Tibial nerve (tissue), 4 donors: ENCODE data around the gene SCN4B.

ENCODE experiments used
- CTCF ChIP-seq, 5 experiments: fragments of 200-600 bp in 3 of 5; fragments of 450-650 bp in 2 of 5; sonication (generic) in 3 of 5; IDR thresholded peaks; one replicate each; pipeline ENCODE4 v1.5.1; 2016 to 2019; ENCODE audit warnings: antibody characterized with exemption in 5 of 5, mild to moderate bottlenecking in 3 of 5, moderate library complexity in 2 of 5
- EP300 ChIP-seq, 2 donors: sonication (generic); formaldehyde crosslinking; IDR thresholded peaks; one replicate each; pipeline ENCODE4 v1.6.1; 2017; ENCODE audit warnings: antibody characterized with exemption in 2 of 2, mild to moderate bottlenecking in 1 of 2
- POLR2A ChIP-seq, 2 donors: fragments of 450-650 bp; IDR thresholded peaks; one replicate each; pipeline ENCODE4 v1.6.1; 2017; ENCODE audit warnings: antibody characterized with exemption in 2 of 2, mild to moderate bottlenecking in 2 of 2, moderate library complexity in 2 of 2

- TF ChIP-seq POLR2A (IDR thresholded peaks at IDR 0.05) (no peak), CTCF (IDR thresholded peaks at IDR 0.05) (no peak), EP300 (IDR thresholded peaks at IDR 0.05) (no peak)
These were observed 37.6 kb downstream of the SCN4B start for GRCh38 chr11:118115048-118115447.
